Measurements from ENCODE around the gene NUP153.
"Not testable (repeated sequence)": the region's sequence is repeated elsewhere in the genome, so short reads cannot be mapped to it uniquely, and the experiment has no call there.

Gene NUP153

DNA sequence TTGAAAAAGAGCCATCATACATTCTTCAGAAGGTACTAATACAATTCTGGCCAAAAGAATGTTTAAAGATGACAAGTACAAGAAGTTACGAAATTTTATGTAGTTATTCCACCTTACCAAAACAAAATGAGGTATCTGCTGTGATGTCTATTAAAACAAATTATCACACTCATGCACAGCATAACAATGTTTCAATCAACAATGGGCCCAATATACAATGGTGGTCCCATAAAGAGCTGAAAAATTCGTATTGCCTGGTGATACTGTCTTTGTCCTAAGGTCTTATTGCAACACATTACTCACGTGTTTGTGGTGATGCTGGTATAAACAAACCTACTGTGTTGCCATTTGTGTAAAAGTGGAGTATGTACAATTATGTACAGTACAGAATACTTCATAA is 3.6 kb upstream of the NUP153 start:
- Histone ChIP-seq H3K79me2 (ENCODE audit: control insufficient read depth, low read length) (peaks cover 28% of the 10 kb centered on the region), H4K20me1 (ENCODE audit: control insufficient read depth, insufficient read depth, low read depth, low read length) (no peaks in the 10 kb centered on the region), H3K4me3 (ENCODE audit: low read length) (no peak overlapping the region), H3K9me3 (ENCODE audit: control insufficient read depth, insufficient read depth, low read length) (no peaks in the 10 kb centered on the region), H3K27me3 (ENCODE audit: control insufficient read depth, low read length) (no peaks in the 10 kb centered on the region), H3K27ac (ENCODE audit: low read depth, low read length) (no peak overlapping the region), H3K4me1 (ENCODE audit: control insufficient read depth, low read length) (peaks cover 7% of the 10 kb centered on the region), H3K9me2 (replicated peaks; ENCODE audit: control insufficient read depth, low read length) (no peaks in the 10 kb centered on the region), H3F3A (ENCODE audit: control insufficient read depth, insufficient read depth) (peaks cover 5% of the 10 kb centered on the region), H3K36me3 (ENCODE audit: control insufficient read depth, low read length) (peaks cover 32% of the 10 kb centered on the region), H3K4me2 (ENCODE audit: low read length) (no peak overlapping the region)
- TF ChIP-seq, protein P1, sequence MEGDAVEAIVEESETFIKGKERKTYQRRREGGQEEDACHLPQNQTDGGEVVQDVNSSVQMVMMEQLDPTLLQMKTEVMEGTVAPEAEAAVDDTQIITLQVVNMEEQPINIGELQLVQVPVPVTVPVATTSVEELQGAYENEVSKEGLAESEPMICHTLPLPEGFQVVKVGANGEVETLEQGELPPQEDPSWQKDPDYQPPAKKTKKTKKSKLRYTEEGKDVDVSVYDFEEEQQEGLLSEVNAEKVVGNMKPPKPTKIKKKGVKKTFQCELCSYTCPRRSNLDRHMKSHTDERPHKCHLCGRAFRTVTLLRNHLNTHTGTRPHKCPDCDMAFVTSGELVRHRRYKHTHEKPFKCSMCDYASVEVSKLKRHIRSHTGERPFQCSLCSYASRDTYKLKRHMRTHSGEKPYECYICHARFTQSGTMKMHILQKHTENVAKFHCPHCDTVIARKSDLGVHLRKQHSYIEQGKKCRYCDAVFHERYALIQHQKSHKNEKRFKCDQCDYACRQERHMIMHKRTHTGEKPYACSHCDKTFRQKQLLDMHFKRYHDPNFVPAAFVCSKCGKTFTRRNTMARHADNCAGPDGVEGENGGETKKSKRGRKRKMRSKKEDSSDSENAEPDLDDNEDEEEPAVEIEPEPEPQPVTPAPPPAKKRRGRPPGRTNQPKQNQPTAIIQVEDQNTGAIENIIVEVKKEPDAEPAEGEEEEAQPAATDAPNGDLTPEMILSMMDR (IDR thresholded peaks at IDR 0.05; ENCODE audit: low read depth, low read length, poor library complexity, severe bottlenecking), result no peak
- no peak for TF ChIP-seq EZH2phosphoT487 (IDR thresholded peaks at IDR 0.05; ENCODE audit: borderline replicate concordance, low read length)

DNA sequence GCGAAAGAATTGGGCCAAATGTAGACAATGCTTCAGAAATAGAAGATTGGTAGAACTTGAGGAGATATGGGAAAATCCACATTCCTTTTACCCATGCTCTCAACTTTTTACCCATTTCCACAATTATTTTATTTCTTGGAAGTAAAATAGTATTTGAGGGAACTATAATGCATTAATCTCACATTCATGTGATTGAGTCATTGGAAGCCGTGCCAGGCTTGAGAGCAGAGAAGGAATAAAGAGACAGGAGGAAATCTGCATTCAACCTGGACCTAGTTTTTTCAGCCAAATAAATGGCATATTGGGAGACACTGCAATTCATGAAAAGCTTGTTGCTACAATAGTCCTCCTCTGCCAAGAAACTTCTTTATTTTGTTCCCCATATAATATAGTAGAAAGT is 2.8 kb upstream of the NUP153 start:
- H3K27me3 ChIP-seq (ENCODE audit: control insufficient read depth, low read length), result no peaks in the 10 kb centered on the region
- no peaks in the 10 kb centered on the region for H3K9me3 ChIP-seq (ENCODE audit: control insufficient read depth, insufficient read depth, low read length)
- H3F3A ChIP-seq (ENCODE audit: control insufficient read depth, insufficient read depth), result peaks cover 11% of the 10 kb centered on the region
- no peak for TF ChIP-seq EZH2phosphoT487 (IDR thresholded peaks at IDR 0.05; ENCODE audit: borderline replicate concordance, low read length)
- TF ChIP-seq, protein P1 (IDR thresholded peaks at IDR 0.05; ENCODE audit: low read depth, low read length, poor library complexity, severe bottlenecking), result no peak
- no peak overlapping the region for H3K27ac ChIP-seq (ENCODE audit: low read depth, low read length)
- H3K79me2 ChIP-seq (ENCODE audit: control insufficient read depth, low read length), result peaks cover 37% of the 10 kb centered on the region
- no peak overlapping the region for H3K4me3 ChIP-seq (ENCODE audit: low read length)
- H3K4me1 ChIP-seq (ENCODE audit: control insufficient read depth, low read length), result peaks cover 7% of the 10 kb centered on the region
- no peaks in the 10 kb centered on the region for H3K9me2 ChIP-seq (replicated peaks; ENCODE audit: control insufficient read depth, low read length)
- no peak overlapping the region for H3K4me2 ChIP-seq (ENCODE audit: low read length)
- no peaks in the 10 kb centered on the region for H4K20me1 ChIP-seq (ENCODE audit: control insufficient read depth, insufficient read depth, low read depth, low read length)
- peaks cover 39% of the 10 kb centered on the region for H3K36me3 ChIP-seq (ENCODE audit: control insufficient read depth, low read length)

GRCh38 chr6:17708035-17708434 is 1.3 kb upstream of the NUP153 start:
- not testable (repeated sequence) for H3K9me3 ChIP-seq (ENCODE audit: control insufficient read depth, insufficient read depth, low read length)

DNA sequence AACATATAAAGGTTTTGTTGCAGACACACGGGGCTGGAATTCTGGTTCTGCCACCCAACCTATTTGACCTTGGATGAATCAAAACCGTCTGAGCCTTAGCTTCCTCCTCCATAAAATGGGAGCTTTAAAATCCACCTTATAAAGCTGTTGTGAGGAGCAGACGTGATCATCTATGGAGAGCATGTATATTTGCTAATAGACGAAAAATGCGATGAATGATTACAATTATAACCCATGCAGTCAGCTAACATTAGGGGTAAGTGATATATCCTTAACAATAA is 586 bp upstream of the NUP153 start:
- Histone ChIP-seq H3K79me2 (ENCODE audit: control insufficient read depth, low read length) (peaks cover 58% of the 10 kb centered on the region), H3K27me3 (ENCODE audit: control insufficient read depth, low read length) (no peaks in the 10 kb centered on the region), H3K9me2 (replicated peaks; ENCODE audit: control insufficient read depth, low read length) (no peaks in the 10 kb centered on the region), H4K20me1 (ENCODE audit: control insufficient read depth, insufficient read depth, low read depth, low read length) (peaks cover 4% of the 10 kb centered on the region; the same call in 1 of the 2 replicates), H3K9me3 (ENCODE audit: control insufficient read depth, insufficient read depth, low read length) (no peaks in the 10 kb centered on the region), H3K4me1 (ENCODE audit: control insufficient read depth, low read length) (peaks cover 21% of the 10 kb centered on the region), H3K4me2 (ENCODE audit: low read length) (peak overlapping the region; percentile 77), H3K36me3 (ENCODE audit: control insufficient read depth, low read length) (peaks cover 45% of the 10 kb centered on the region), H3K4me3 (ENCODE audit: low read length) (peak overlapping the region; percentile 82), H3F3A (ENCODE audit: control insufficient read depth, insufficient read depth) (peaks cover 16% of the 10 kb centered on the region), H3K27ac (ENCODE audit: low read depth, low read length) (peak overlapping the region; percentile 91)
- TF ChIP-seq, protein P1 (IDR thresholded peaks at IDR 0.05; ENCODE audit: low read depth, low read length, poor library complexity, severe bottlenecking), result no peak
- TF ChIP-seq EZH2phosphoT487 (IDR thresholded peaks at IDR 0.05; ENCODE audit: borderline replicate concordance, low read length), result no peak

More at GRCh38 chr6:17708035-17708434, 1.3 kb upstream of the NUP153 start:
- peaks cover 41% of the 10 kb centered on the region for H3K36me3 ChIP-seq (ENCODE audit: control insufficient read depth, low read length)
- not testable (repeated sequence) for H3K27me3 ChIP-seq (ENCODE audit: control insufficient read depth, low read length); H4K20me1 ChIP-seq (ENCODE audit: control insufficient read depth, insufficient read depth, low read depth, low read length); H3K4me3 ChIP-seq (ENCODE audit: low read length); H3K27ac ChIP-seq (ENCODE audit: low read depth, low read length); H3K9me2 ChIP-seq (replicated peaks; ENCODE audit: control insufficient read depth, low read length); H3K4me2 ChIP-seq (ENCODE audit: low read length)
- peaks cover 51% of the 10 kb centered on the region for H3K79me2 ChIP-seq (ENCODE audit: control insufficient read depth, low read length)
- peaks cover 16% of the 10 kb centered on the region for H3F3A ChIP-seq (ENCODE audit: control insufficient read depth, insufficient read depth)
- peaks cover 15% of the 10 kb centered on the region for H3K4me1 ChIP-seq (ENCODE audit: control insufficient read depth, low read length)

Data from DOHH2 (cell line).